Hair follicle dermal papilla cell (primary cell): ENCODE measurements around the gene OR4Q3. TPM values are rescaled to one million over a fixed set of nuclear protein-coding genes. Genes with fewer than 3 reads are reported as not detected.

Experiments
- small RNA-seq: library from RNA; depleted of rRNA; stranded (forward); fragments of <200 nt; gene quantifications from one replicate; pipeline ENCODE3, GENCODE V24; 2012
- total RNA-seq: library from RNA; depleted of rRNA; stranded (reverse); fragments of >200 nt; gene quantifications from 2 replicates; pipeline ENCODE4 v1.2.3, GENCODE V29; 2012

OR4Q3 gene
- total RNA-seq = not detected in 2 replicates

GRCh38 chr14:19743256-19743655, at the start of gene OR4Q3:
TSS of gene OR4Q3 (plus strand) at chr14:19743571.

GRCh38 chr14:19773204-19773603, 29.8 kb downstream of the OR4Q3 start, which contains the start of gene OR4M1:
TSS of gene OR4M1 (plus strand) at chr14:19773504. CDS start at chr14:19780323, 6,819 bp downstream.

Small RNA genes within 50 kb of the gene (small RNA-seq; reads per million reads assigned to genes)
- gene AL512310.1 = not detected

Other genes with a start within 250 kb of the OR4Q3 start
- not detected in 2 replicates for gene OR11H2, start 29.7 kb upstream of the OR4Q3 start, total RNA-seq
- gene OR4M1, start 29.9 kb downstream of the OR4Q3 start, total RNA-seq = not detected in 2 replicates
- gene OR4N2, start 60.2 kb downstream of the OR4Q3 start, total RNA-seq = not detected in 2 replicates
- gene OR4K2, start 131.6 kb downstream of the OR4Q3 start, total RNA-seq = not detected in 2 replicates
- not detected in 2 replicates for gene OR4K5, start 177.0 kb downstream of the OR4Q3 start, total RNA-seq
- not detected in 2 replicates for gene OR4K1, start 187.3 kb downstream of the OR4Q3 start, total RNA-seq
- not detected in 2 replicates for gene OR4K15, start 232.0 kb downstream of the OR4Q3 start, total RNA-seq